ENCODE measurements around the gene SLC39A3. TPM values are rescaled to one million over a fixed set of nuclear protein-coding genes. Genes with fewer than 3 reads are reported as not detected.

Gene SLC39A3
- total and polyA plus RNA-seq, 8 donors = 18.3 to 33.6 (median 22.8) TPM

DNA sequence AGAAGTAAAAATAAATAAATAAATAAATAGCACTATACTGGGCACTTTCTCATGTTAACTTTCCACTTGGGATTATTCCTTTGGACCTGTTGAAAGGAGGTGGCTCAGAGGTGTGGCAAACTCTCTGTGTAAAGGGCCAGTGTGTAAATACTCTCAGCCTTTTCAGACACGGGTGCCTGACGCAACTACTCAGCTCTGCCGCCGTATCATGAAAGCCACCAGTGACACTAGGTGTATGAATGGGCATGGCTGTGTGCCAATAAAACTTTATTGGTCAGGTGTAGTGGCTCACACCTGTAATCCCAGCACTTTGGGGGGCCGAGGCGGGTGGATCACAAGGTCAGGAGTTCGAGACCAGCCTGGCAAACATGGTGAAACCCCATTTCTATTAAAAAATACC is 20.1 kb upstream of the SLC39A3 start:
- intact Hi-C loops (cut with DNase I) = no loop called here
- Histone ChIP-seq H3K4me3 (no peak overlapping the region), H3K36me3 (peaks cover 0 to 100% of the 10 kb centered on the region in 2 donors), H3K27me3 (no peaks in the 10 kb centered on the region), H3K9me3 (no peaks in the 10 kb centered on the region), H3K27ac (no peak overlapping the region), H3K4me1 (no peaks in the 10 kb centered on the region)
- TF ChIP-seq, protein P1, sequence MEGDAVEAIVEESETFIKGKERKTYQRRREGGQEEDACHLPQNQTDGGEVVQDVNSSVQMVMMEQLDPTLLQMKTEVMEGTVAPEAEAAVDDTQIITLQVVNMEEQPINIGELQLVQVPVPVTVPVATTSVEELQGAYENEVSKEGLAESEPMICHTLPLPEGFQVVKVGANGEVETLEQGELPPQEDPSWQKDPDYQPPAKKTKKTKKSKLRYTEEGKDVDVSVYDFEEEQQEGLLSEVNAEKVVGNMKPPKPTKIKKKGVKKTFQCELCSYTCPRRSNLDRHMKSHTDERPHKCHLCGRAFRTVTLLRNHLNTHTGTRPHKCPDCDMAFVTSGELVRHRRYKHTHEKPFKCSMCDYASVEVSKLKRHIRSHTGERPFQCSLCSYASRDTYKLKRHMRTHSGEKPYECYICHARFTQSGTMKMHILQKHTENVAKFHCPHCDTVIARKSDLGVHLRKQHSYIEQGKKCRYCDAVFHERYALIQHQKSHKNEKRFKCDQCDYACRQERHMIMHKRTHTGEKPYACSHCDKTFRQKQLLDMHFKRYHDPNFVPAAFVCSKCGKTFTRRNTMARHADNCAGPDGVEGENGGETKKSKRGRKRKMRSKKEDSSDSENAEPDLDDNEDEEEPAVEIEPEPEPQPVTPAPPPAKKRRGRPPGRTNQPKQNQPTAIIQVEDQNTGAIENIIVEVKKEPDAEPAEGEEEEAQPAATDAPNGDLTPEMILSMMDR (IDR thresholded peaks at IDR 0.05) = no peak
- ATAC-seq = peak; percentile 81
- peak in 1 of 4 donors; percentile 73 for DNase-seq

DNA sequence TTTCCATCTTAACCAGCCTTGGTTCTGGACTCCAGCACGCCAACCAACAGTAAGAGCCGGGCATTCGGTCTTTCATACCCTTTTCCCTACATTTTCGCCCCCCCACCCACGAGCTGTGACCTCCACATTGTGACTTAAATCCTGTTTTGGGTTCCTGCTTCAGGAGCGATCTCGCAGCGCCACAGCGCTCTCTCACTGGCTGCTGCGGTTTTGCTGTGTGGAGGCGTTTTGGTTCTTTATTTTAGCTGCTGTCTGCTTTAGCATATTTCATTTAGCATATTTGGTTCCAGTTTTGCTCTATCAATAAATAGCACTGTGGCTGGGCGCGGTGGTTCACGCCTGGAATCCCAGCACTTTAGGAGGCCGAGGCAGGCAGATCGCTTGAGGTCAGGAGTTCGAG is 19.5 kb upstream of the SLC39A3 start:
- ATAC-seq (no peak), DNase-seq (no peak)
- TF ChIP-seq, protein P1 (IDR thresholded peaks at IDR 0.05) = no peak
- Histone ChIP-seq H3K27me3 (no peaks in the 10 kb centered on the region), H3K36me3 (peaks cover 0 to 100% of the 10 kb centered on the region in 2 donors), H3K27ac (no peak overlapping the region), H3K9me3 (no peaks in the 10 kb centered on the region), H3K4me1 (no peaks in the 10 kb centered on the region), H3K4me3 (no peak overlapping the region)
- intact Hi-C loops (cut with DNase I) = no loop called here

DNA sequence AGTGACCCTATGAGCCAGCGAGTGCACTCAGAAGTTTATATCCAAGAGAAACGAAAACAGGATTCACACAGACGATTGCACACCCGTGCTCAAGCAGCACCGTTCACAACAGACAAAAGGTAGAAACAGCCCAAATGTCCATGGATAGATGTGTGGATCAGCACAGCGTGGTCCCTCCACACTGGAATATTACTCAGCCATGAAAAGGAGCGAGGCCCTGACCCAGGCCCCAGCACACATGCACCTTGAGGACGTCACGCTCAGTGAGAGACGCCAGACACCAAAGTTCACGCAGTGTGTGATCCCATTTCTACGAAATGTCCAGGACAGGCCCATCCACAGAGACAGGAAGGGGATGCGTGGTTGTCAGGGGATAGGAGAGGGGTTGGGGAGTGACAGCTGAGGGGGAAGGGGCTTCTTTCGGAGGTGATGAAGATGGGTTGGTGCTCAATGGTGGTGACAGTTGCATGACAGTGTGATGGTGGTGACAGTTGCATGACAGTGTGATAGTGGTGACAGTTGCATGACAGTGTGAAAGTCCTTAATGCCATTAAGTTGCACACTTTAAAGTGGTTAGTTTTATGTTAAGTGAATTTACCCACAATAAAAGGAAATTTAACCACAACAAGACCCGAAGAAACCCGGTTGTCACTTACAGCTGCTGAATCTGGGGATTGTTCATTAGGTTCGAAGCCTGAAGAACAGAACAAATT is 18.9 kb upstream of the SLC39A3 start:
- intact Hi-C loops (cut with DNase I) = no loop called here
- ATAC-seq (no peak), DNase-seq (no peak)
- Histone ChIP-seq H3K27ac (no peak overlapping the region), H3K27me3 (no peaks in the 10 kb centered on the region), H3K4me1 (no peaks in the 10 kb centered on the region), H3K36me3 (peaks cover 0 to 100% of the 10 kb centered on the region in 2 donors), H3K4me3 (no peak overlapping the region), H3K9me3 (no peaks in the 10 kb centered on the region)
- TF ChIP-seq, protein P1 (IDR thresholded peaks at IDR 0.05) = no peak

GRCh38 chr19:2756921-2757881 is 17.4 kb upstream of the SLC39A3 start:
- Histone ChIP-seq H3K27me3 (no peaks in the 10 kb centered on the region), H3K36me3 (peaks cover 0 to 94% of the 10 kb centered on the region in 2 donors), H3K4me1 (no peaks in the 10 kb centered on the region), H3K9me3 (no peaks in the 10 kb centered on the region), H3K27ac (no peak overlapping the region), H3K4me3 (no peak overlapping the region)
- TF ChIP-seq, protein P1 (IDR thresholded peaks at IDR 0.05) = no peak
- DNase-seq (no peak), ATAC-seq (no peak)
- intact Hi-C loops (cut with DNase I) = no loop called here

DNA sequence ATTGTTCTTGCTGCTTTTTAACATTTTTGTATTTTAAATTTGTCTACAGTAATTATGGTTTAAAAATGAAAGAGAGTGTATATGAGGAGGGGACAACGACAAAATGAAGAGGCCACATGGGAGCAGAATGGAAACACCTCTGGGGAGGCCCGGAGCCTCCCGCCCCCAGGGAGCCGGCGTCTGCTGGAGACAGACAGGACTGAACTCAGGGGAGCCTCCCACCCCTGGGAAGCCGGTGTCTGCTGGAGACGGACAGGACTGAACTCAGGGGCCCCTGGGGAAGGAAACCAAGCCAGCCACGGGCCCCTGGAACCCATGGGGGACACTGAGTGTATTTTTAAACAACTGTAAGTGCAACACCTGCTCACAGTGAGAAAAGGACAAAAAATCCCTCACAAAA is 16.7 kb upstream of the SLC39A3 start:
- no peak for ATAC-seq
- no peak for DNase-seq
- peaks cover 0 to 86% of the 10 kb centered on the region in 2 donors for H3K36me3 ChIP-seq
- no peaks in the 10 kb centered on the region for H3K4me1 ChIP-seq
- no peak overlapping the region for H3K27ac ChIP-seq
- no peaks in the 10 kb centered on the region for H3K9me3 ChIP-seq
- H3K27me3 ChIP-seq = no peaks in the 10 kb centered on the region
- intact Hi-C loops (cut with DNase I) = no loop called here
- TF ChIP-seq, protein P1 (IDR thresholded peaks at IDR 0.05) = no peak
- no peak overlapping the region for H3K4me3 ChIP-seq

Data from left lung (tissue), 10 donors.